HFF-Myc (cell line): ENCODE measurements around the gene PDF.
"Not testable (repeated sequence)": the region's sequence is repeated elsewhere in the genome, so short reads cannot be mapped to it uniquely, and the experiment has no call there.

Experiments
- DNase-seq: peaks from one replicate; pipeline ENCODE4 v3.0.0-alpha.2; 2011; ENCODE audit warnings: low read depth; ENCODE audit errors: extremely low read depth
- H3K4me3 ChIP-seq: replicated peaks from 2 replicates; pipeline ENCODE4 v1.5.1; 2011; ENCODE audit warnings: low read depth, mild to moderate bottlenecking, control low read depth, low read length
- TF ChIP-seq, protein P1 (sequence below): IDR thresholded peaks from 2 replicates; pipeline ENCODE4 v1.5.1; 2012; ENCODE audit warnings: mild to moderate bottlenecking, low read depth, low read length, control low read depth; ENCODE audit errors: missing control alignments

The PDF gene

DNA sequence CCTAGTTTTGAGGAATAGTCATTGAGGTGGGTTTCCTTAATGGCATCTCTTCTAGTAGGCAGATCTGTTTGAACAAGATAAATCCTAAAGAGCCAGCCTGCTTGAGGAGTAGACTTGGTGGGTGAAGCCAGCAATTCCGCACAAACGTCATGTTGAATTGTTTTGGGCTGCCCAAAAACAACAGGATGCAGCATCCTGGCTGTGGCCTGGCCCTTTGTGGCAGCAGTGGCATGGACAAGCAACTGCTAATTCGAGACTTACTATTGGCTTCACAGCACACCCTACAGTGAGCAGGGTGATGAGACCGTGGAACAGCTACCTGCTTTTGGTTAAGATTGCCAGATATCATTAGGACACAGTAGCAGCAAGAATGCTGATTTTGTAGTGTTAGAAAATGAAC is 28.5 kb downstream of the PDF start:
- no peak overlapping the region for H3K4me3 ChIP-seq
- TF ChIP-seq, protein P1, sequence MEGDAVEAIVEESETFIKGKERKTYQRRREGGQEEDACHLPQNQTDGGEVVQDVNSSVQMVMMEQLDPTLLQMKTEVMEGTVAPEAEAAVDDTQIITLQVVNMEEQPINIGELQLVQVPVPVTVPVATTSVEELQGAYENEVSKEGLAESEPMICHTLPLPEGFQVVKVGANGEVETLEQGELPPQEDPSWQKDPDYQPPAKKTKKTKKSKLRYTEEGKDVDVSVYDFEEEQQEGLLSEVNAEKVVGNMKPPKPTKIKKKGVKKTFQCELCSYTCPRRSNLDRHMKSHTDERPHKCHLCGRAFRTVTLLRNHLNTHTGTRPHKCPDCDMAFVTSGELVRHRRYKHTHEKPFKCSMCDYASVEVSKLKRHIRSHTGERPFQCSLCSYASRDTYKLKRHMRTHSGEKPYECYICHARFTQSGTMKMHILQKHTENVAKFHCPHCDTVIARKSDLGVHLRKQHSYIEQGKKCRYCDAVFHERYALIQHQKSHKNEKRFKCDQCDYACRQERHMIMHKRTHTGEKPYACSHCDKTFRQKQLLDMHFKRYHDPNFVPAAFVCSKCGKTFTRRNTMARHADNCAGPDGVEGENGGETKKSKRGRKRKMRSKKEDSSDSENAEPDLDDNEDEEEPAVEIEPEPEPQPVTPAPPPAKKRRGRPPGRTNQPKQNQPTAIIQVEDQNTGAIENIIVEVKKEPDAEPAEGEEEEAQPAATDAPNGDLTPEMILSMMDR = no peak
- no peak for DNase-seq

- no peak overlapping the region for H3K4me3 ChIP-seq
- TF ChIP-seq, protein P1 = no peak
- no peak for DNase-seq
These were observed 29.2 kb downstream of the PDF start for GRCh38 chr16:69301187-69301586.

GRCh38 chr16:69298261-69298660 is 32.1 kb downstream of the PDF start:
- TF ChIP-seq, protein P1 = no peak
- DNase-seq = no peak
- H3K4me3 ChIP-seq = no peak overlapping the region

GRCh38 chr16:69296771-69297170 is 33.6 kb downstream of the PDF start:
- not testable (repeated sequence) for DNase-seq, H3K4me3 ChIP-seq

- TF ChIP-seq, protein P1 = no peak
- H3K4me3 ChIP-seq = no peak overlapping the region
- DNase-seq = no peak
These were observed 36.3 kb downstream of the PDF start for GRCh38 chr16:69294051-69294450.

DNA sequence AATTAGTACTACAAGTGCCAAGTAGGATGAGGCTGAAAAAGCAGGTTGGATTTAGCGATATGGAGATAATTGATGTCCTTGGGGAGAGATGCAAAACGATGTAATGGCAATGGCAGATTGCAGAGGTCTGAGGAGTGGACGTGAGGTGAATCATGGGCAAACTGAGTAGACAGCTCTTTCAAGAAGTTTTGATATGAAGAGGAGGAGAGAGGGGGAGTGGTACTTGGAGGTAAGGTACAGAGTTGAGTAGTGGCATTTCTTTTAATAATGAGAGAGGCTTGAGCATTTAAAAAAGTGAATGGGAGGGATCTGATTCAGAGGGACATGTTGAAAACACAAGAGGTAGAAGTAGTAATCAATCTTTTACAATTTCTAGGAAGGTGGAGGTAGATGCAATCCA is 37.0 kb downstream of the PDF start:
- DNase-seq = no peak
- no peak overlapping the region for H3K4me3 ChIP-seq
- TF ChIP-seq, protein P1 = no peak

DNA sequence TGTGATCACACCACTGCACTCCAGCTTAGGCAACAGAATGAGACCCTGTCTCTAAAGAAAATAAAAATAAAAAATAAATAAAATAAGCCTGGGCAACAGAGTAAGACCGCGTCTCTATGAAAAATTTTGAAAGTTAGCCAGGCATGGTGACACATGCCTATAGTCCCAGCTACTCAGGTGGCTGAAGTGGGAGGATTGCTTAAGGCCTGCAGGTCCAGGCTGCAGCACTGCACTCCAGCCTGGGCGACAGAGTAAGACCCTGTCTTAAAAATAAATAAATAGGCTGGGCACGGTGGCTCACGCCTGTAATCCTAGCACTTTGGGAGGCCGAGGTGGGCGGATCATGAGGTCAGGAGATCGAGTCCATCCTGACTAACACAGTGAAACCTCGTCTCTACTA is 38.7 kb downstream of the PDF start:
- not testable (repeated sequence) for DNase-seq, H3K4me3 ChIP-seq

DNA sequence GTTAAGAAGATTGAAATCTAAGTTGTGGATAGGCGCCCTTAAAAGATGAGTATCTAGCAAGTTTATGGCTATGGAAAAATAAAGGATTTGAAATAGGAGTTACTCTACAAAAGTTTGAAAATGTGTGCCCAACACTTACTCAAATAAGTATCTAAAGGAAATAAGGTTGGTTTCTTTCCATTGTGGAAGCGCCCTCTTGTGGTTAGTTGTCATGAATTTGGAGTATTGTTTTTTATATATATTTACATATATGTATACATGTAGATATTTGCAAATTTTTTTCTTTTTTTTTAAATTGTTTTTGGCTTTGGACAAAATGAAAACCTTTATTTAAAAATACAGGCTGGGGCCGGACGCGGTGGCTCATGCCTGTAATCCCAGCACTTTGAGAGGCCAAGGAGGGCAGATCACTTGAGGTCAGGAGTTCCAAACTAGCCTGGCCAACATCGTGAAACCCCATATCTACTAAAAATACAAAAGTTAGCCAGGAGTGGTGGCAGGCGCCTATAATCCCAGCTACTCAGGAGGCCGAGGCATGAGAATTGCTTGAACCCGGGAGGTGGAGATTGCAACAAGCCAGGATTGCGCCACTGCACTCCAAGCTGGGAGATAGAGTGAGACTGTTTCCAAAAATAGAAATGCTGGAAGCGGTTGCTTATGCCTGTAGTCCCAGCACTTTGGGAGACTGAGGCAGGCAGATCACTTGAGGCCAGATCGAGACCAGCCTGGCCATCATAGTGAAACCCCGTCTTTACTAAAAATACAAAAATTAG is 43.3 kb downstream of the PDF start:
- DNase-seq = peak; percentile 58
- TF ChIP-seq, protein P1 = peak; percentile 36
- no peak overlapping the region for H3K4me3 ChIP-seq
